Effector memory CD8-positive, alpha-beta T cell (primary cell): ENCODE measurements around the gene CGNL1.

Source experiments
- ATAC-seq: fragments of 150-1000 bp; cut with Tn5 transposase; replicated peaks from 2 replicates; pipeline ENCODE4 v1.10.0; 2021; ENCODE audit warnings: mild to moderate bottlenecking, moderate library complexity
- DNase-seq, 3 experiments: peaks; one replicate each; pipeline ENCODE4 v3.0.0; 2021
- H3K27ac Mint-ChIP-seq, 2 donors: one replicate each; pipeline ENCODE4 v1.8.0; 2022; ENCODE audit warnings: mild to moderate bottlenecking in 2 of 2, mixed read lengths in 2 of 2, moderate library complexity in 2 of 2
- H3K27me3 Mint-ChIP-seq, 2 donors: one replicate each; pipeline ENCODE4 v1.8.0; 2022; ENCODE audit warnings: mixed read lengths in 2 of 2
- H3K36me3 Mint-ChIP-seq: one replicate; pipeline ENCODE4 v1.8.0; 2022; ENCODE audit warnings: mild to moderate bottlenecking, moderate library complexity, mixed read lengths; ENCODE audit not compliant: insufficient read depth
- H3K4me1 Mint-ChIP-seq, 2 donors: one replicate each; pipeline ENCODE4 v1.8.0; 2022; ENCODE audit warnings: low read depth in 2 of 2, mixed read lengths in 2 of 2
- H3K4me3 Mint-ChIP-seq, 2 donors: one replicate each; pipeline ENCODE4 v1.8.0; 2022; ENCODE audit warnings: mild to moderate bottlenecking in 2 of 2, mixed read lengths in 2 of 2, moderate library complexity in 2 of 2
- H3K9me3 Mint-ChIP-seq, 2 donors: one replicate each; pipeline ENCODE4 v1.8.0; 2022; ENCODE audit warnings: mixed read lengths in 2 of 2
- total RNA-seq, 9 experiments: gene quantifications; one replicate each; lab custom pipeline; 2026; lab: John Stamatoyannopoulos, UW

The CGNL1 gene, protein sequence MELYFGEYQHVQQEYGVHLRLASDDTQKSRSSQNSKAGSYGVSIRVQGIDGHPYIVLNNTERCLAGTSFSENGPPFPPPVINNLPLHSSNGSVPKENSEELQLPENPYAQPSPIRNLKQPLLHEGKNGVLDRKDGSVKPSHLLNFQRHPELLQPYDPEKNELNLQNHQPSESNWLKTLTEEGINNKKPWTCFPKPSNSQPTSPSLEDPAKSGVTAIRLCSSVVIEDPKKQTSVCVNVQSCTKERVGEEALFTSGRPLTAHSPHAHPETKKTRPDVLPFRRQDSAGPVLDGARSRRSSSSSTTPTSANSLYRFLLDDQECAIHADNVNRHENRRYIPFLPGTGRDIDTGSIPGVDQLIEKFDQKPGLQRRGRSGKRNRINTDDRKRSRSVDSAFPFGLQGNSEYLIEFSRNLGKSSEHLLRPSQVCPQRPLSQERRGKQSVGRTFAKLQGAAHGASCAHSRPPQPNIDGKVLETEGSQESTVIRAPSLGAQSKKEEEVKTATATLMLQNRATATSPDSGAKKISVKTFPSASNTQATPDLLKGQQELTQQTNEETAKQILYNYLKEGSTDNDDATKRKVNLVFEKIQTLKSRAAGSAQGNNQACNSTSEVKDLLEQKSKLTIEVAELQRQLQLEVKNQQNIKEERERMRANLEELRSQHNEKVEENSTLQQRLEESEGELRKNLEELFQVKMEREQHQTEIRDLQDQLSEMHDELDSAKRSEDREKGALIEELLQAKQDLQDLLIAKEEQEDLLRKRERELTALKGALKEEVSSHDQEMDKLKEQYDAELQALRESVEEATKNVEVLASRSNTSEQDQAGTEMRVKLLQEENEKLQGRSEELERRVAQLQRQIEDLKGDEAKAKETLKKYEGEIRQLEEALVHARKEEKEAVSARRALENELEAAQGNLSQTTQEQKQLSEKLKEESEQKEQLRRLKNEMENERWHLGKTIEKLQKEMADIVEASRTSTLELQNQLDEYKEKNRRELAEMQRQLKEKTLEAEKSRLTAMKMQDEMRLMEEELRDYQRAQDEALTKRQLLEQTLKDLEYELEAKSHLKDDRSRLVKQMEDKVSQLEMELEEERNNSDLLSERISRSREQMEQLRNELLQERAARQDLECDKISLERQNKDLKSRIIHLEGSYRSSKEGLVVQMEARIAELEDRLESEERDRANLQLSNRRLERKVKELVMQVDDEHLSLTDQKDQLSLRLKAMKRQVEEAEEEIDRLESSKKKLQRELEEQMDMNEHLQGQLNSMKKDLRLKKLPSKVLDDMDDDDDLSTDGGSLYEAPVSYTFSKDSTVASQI
- total RNA-seq: 0 to 0.54 (median 0) reads per million in 9 experiments

DNA sequence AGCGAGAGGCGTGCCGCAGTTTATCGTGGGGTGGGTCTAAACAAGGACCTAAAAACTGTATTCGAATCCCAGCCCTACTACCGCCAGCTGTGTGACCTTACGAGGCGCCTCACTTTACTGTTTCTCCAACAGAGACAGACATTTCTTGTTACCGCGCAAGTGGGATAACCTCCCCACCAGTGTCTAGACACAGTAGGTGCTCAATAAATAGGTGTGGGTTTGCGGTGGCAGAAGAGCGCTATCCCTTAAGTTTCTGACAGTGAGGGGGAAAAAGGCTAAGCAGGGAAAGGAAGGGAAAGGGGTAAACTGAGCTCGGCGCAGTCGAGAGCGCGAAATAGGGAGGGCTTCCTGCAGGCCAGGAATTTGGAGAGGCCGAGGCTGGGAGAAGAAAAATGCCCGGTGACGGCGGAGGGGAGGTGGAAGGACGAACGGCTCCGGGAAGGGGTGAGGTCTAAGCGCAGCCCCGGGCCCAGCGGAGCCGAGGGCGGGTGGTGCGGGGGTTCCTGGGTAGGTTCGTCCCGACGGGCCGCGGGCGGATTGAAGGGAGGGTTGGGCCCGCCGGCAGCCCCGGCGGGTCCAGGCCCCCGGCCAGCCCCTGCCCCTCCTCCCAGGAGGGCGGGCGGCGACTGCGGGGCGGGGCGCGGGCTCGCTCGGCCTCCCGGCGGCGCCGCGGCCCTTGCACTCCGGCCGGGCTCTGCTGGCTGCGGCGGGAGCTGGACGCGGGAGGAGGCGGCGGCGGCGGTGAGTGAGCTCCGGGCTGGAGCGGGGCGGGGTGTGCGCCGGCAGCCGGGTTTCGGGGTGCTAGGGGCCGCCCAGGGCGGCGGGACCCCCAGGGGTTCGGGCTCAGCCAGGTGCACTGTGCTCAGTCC is at the start of gene CGNL1:
Gene CGNL1, plus strand, starts transcription at position 679 of the 869 bp plus-strand sequence. CDS start 61,495 bp downstream, outside the sequence.
- DNase-seq: no peak
- no peaks in the 10 kb centered on the region for H3K36me3 Mint-ChIP-seq
- ATAC-seq: no peak
- no peaks in the 10 kb centered on the region for H3K9me3 Mint-ChIP-seq
- peak within 1 kb of the TSS; percentile 52 to 74 for H3K4me3 Mint-ChIP-seq
- no peak within 1 kb of the TSS for H3K27ac Mint-ChIP-seq
- H3K4me1 Mint-ChIP-seq: peaks cover 4 to 5% of the 10 kb centered on the region in 2 donors
- peaks cover 83 to 97% of the 10 kb centered on the region in 2 donors for H3K27me3 Mint-ChIP-seq

DNA sequence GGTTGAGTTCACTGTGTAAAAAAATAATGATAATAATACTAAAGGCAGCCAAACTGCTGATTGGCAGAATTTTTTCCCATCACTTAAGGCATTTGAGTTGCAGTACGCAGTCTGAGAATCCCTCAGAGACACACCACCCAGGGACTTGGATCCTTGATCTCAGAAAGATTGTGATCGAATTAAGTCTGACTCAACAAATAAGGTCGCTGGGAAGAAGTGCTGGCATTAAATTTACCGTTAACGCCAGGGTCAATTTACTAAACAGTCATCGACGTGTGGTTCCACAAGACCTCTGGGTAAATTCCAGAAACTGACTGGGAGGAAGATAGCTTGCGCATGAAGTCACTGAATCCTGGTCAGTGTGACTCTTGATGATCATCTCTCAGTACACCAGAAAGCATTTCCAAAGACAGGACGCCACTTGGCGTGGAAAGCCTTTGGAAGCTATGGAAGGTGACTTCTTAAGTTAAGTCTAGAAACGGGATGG is 48.3 kb upstream of the CGNL1 start:
- Mint-ChIP-seq H3K36me3 (no peaks in the 10 kb centered on the region), H3K27ac (no peak overlapping the region), H3K9me3 (no peaks in the 10 kb centered on the region), H3K4me3 (no peak overlapping the region), H3K4me1 (peaks cover 13 to 28% of the 10 kb centered on the region in 2 donors), H3K27me3 (peaks cover 34 to 41% of the 10 kb centered on the region in 2 donors)
- DNase-seq: no peak
- ATAC-seq: no peak

DNA sequence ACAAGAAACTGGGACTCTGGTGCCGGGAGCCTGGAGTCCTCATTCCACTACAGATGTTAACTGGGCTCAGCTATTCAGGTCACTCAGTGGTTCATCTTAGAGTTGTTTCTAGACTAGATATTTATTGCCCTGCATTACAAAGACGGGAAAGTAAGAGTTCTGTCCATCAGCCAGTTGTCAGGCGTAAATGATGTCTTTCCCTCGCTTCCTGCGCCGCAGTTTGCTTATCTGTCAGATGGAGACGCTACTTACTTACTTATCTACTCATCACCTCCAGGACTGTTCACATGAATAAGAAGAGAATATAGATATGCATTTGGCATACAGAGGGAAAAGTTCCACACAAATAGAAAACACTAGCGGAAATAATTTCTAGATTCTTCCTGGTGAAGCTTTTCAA is 47.8 kb upstream of the CGNL1 start:
- Mint-ChIP-seq H3K36me3 (no peaks in the 10 kb centered on the region), H3K4me3 (no peak overlapping the region), H3K27ac (no peak overlapping the region), H3K4me1 (peaks cover 11 to 23% of the 10 kb centered on the region in 2 donors), H3K9me3 (no peaks in the 10 kb centered on the region), H3K27me3 (peaks cover 38 to 45% of the 10 kb centered on the region in 2 donors)
- no peak for ATAC-seq
- DNase-seq: no peak

DNA sequence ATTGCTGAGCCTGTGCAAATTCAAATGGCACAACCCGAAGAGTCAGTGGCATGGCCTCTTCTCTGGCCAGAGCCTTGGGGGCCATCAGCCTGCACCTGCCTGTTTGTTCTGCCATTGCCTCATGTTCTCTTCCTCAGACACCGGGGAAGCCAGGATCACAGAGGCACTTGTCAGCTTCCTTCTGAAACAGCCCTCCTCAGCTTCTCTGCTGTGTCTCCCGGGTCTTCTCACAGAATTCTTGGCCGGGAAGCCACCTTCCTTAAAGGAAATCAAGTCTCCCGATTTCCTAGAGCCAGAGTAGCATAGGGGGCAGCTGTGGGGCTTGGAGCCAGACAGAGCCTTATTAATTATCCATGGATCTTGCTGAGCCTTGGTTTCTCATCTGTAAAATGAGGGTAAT is 47.4 kb upstream of the CGNL1 start:
- H3K4me3 Mint-ChIP-seq: no peak overlapping the region
- no peaks in the 10 kb centered on the region for H3K9me3 Mint-ChIP-seq
- DNase-seq: no peak
- H3K27ac Mint-ChIP-seq: no peak overlapping the region
- peaks cover 8 to 19% of the 10 kb centered on the region in 2 donors for H3K4me1 Mint-ChIP-seq
- no peaks in the 10 kb centered on the region for H3K36me3 Mint-ChIP-seq
- ATAC-seq: no peak
- peaks cover 38 to 47% of the 10 kb centered on the region in 2 donors for H3K27me3 Mint-ChIP-seq

DNA sequence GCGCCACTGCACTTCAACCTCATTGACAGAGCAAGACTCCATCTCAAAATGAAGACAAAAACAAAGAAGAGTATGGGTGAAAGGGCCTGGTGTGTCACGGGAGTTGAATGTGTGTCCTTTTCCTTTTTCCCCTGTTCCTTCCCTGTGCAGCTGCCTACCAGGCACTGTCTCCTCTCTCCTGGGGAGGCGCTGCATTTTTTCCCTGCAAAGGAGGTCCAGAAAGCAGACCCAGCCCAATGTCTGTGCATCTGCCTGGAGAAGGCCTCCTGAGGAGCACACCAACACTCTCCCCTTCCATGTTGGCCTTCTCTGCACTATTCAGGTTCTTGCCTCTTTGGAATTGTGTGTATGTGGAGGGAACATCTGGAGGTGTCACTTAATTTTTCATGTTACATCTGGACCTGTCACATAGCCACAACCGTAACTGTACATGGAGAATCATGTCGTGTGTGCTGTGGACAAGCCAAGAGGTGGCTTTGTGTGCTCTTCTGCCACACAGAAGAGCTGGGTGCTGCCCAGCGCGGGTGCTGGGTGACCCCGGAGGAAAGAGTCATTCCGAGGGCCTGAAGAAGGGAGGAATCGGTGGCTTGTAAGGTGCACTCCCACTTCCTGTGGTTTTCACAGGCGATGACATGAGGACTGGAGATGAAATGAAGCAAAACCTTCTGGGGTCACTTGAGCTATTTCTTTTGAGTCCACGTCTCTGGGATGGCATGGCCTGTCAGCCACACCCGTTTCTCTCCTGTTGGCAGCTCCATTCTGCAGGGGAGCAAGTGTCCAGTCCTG is 46.5 kb upstream of the CGNL1 start:
- H3K27me3 Mint-ChIP-seq: peaks cover 46 to 56% of the 10 kb centered on the region in 2 donors
- H3K36me3 Mint-ChIP-seq: no peaks in the 10 kb centered on the region
- no peaks in the 10 kb centered on the region for H3K9me3 Mint-ChIP-seq
- peaks cover 7 to 13% of the 10 kb centered on the region in 2 donors for H3K4me1 Mint-ChIP-seq
- DNase-seq (no peak), ATAC-seq (no peak)
- H3K4me3 Mint-ChIP-seq: no peak overlapping the region
- H3K27ac Mint-ChIP-seq: no peak overlapping the region

DNA sequence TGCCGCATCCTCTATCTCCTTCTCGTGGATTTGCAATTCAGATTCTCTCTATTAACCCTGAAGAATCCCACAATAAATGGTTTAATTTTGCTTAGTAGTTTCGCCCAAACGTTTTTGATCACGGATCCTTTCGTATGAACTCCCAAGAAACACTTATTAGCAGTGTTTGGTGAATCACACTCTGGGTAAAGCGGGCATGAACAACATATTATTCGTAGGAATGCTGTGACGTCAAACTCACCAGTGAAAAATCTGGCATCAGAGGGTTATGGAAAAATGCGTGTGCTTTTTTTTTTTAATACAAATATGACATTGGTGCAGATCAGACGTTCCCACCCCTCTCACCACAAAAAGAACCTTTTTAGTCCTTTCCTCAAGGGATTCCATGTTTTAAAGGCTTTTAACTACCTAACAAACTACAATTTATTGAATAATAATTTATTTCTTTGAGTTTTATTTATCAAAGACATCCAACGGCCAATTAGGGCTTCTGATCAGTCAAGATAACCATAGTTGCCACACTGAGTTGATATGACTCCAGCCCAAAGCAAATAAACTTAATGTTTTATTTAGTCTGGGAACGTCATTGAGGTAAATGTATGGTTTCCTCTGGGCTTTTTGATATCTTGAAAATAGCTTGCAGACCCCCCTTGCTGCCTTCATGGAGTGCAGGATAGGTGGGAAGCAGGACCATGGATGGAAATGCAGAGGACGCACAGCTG is 45.5 kb upstream of the CGNL1 start:
- H3K4me3 Mint-ChIP-seq: no peak overlapping the region
- H3K9me3 Mint-ChIP-seq: no peaks in the 10 kb centered on the region
- DNase-seq: no peak
- H3K4me1 Mint-ChIP-seq: peaks cover 7 to 11% of the 10 kb centered on the region in 2 donors
- ATAC-seq: no peak
- H3K27me3 Mint-ChIP-seq: peaks cover 55 to 66% of the 10 kb centered on the region in 2 donors
- no peaks in the 10 kb centered on the region for H3K36me3 Mint-ChIP-seq
- no peak overlapping the region for H3K27ac Mint-ChIP-seq

DNA sequence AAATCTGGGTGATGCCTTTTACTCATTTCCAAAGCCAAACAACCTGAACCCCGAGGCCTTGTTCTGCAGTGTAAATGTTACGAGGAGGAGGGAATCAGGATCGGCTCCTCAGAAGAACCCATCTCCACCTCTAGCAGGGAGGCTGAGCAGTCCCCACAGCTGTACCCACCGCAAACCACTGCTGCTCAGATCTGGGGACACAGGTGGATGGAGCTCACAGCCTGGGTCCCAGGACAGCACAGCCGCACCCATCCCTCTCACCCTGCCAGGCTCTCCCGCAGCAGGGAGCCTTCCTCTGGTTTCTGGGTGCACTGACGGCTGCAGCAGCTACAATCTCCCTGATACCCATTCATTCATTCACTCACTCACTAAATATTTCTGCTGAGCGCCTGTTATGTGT is 44.0 kb upstream of the CGNL1 start:
- H3K36me3 Mint-ChIP-seq: no peaks in the 10 kb centered on the region
- DNase-seq (no peak), ATAC-seq (no peak)
- H3K9me3 Mint-ChIP-seq: no peaks in the 10 kb centered on the region
- no peak overlapping the region for H3K27ac Mint-ChIP-seq
- H3K27me3 Mint-ChIP-seq: peaks cover 64 to 82% of the 10 kb centered on the region in 2 donors
- peaks cover 7 to 11% of the 10 kb centered on the region in 2 donors for H3K4me1 Mint-ChIP-seq
- H3K4me3 Mint-ChIP-seq: no peak overlapping the region

DNA sequence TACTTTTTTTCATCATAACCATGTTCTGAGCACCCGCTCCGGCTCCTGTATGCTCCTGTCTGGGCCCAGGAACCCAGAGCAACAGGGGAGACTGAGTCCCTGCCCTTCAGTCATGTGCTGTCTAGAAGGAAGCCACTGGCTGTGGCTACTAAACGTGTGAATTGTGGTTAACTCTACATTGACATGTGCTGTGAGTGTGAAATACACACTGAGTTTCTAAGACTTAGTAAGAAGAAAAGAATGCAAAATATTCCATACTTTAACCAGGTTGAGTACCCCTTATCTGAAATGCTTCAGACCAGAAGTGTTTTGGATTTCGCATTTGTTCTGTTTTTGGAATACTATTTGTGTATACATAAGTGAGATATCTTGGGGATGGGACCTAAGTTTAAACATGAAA is 42.8 kb upstream of the CGNL1 start:
- Mint-ChIP-seq H3K27ac (no peak overlapping the region), H3K27me3 (peaks cover 70 to 90% of the 10 kb centered on the region in 2 donors), H3K4me3 (no peak overlapping the region), H3K36me3 (no peaks in the 10 kb centered on the region), H3K4me1 (peaks cover 7 to 11% of the 10 kb centered on the region in 2 donors), H3K9me3 (no peaks in the 10 kb centered on the region)
- DNase-seq (no peak), ATAC-seq (no peak)

DNA sequence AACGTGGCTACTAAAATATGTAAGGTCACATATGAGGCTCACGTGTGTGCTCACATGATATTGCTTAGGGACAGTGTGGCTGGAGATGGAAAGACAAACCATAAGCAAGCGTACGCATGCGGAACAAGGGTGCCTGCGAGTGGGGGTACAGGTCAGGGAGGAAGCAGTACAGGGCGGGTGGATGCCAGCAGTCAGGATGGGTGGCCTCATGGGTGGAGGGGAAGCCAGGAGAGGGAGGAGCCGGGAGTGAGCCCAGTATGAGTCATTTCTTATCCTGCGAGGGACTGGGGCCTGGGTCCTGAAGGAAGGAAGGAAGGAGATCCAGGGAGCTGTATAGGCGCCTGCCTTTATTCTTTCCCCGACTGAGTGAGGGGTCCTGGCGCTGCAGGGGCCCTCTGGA is 42.0 kb upstream of the CGNL1 start:
- Mint-ChIP-seq H3K9me3 (no peaks in the 10 kb centered on the region), H3K27me3 (peaks cover 73 to 90% of the 10 kb centered on the region in 2 donors), H3K4me3 (no peak overlapping the region), H3K27ac (no peak overlapping the region), H3K36me3 (no peaks in the 10 kb centered on the region), H3K4me1 (peaks cover 7 to 11% of the 10 kb centered on the region in 2 donors)
- ATAC-seq (no peak), DNase-seq (no peak)

DNA sequence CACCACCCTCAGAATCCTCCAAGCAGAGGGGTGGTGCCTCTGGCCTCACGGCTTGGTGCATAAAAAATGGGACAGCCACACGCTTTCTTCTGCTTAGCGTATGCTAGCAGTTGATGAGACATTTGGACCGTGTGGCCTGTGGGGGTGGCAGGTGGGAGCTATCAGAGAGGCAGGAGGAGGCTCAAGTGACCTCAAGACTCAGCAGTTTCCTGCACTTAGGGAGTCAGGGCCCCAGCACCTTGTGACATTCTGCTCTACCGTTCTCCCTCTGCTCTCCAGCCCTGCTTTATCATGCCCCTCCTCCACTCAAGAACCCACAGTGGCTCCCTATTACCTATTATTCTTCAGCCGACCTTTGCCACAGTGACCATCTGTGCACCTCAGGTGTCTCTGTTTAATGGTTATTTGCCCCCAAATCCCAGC is 41.0 kb upstream of the CGNL1 start:
- DNase-seq (no peak), ATAC-seq (no peak)
- H3K4me3 Mint-ChIP-seq: no peak overlapping the region
- peaks cover 66 to 89% of the 10 kb centered on the region in 2 donors for H3K27me3 Mint-ChIP-seq
- no peaks in the 10 kb centered on the region for H3K9me3 Mint-ChIP-seq
- no peaks in the 10 kb centered on the region for H3K36me3 Mint-ChIP-seq
- H3K27ac Mint-ChIP-seq: no peak overlapping the region
- peaks cover 1 to 4% of the 10 kb centered on the region in 2 donors for H3K4me1 Mint-ChIP-seq

DNA sequence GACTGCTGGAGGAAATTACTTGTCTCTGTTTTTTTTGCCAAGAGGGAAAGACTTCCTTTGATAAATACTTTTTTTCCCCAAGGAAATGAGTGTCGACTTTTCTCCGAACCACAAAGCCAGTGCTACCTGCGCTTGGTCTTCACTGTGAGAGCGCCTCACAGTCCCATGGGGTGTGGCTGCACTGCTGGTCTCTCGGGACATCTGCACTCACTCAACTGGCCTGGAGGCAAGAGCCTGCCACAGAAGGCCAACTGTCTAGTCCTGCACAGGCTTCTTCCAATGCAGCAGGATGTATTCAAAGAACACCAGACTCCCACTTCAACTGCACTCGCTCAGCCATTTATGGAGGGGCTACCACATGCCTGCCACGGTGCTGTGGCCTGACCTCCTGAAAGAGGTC is 40.6 kb upstream of the CGNL1 start:
- Mint-ChIP-seq H3K4me3 (no peak overlapping the region), H3K27ac (no peak overlapping the region), H3K9me3 (no peaks in the 10 kb centered on the region), H3K36me3 (no peaks in the 10 kb centered on the region), H3K27me3 (peaks cover 61 to 89% of the 10 kb centered on the region in 2 donors), H3K4me1 (no peaks in the 10 kb centered on the region)
- ATAC-seq (no peak), DNase-seq (no peak)
